HG03097 (cell line): ENCODE results near the gene ATXN7L1.
"Not testable (repeated sequence)": the region's sequence is repeated elsewhere in the genome, so short reads cannot be mapped to it uniquely, and the experiment has no call there.

ENCODE experiments used
- ATAC-seq: cut with Tn5 transposase; IDR thresholded peaks from one replicate; pipeline ENCODE4 v1.9.1; 2021; ENCODE audit not compliant: unreplicated experiment, low FRiP score

ATXN7L1 gene

GRCh38 chr7:105890290-105890997, 14.0 kb upstream of the ATXN7L1 start:
- no peak for ATAC-seq

GRCh38 chr7:105887569-105888189, 11.3 kb upstream of the ATXN7L1 start:
- ATAC-seq = no peak

- no peak for ATAC-seq
Observed at GRCh38 chr7:105886776-105887175, 10.4 kb upstream of the ATXN7L1 start.

- no peak for ATAC-seq
Observed at GRCh38 chr7:105885387-105886111, 9.2 kb upstream of the ATXN7L1 start.

DNA sequence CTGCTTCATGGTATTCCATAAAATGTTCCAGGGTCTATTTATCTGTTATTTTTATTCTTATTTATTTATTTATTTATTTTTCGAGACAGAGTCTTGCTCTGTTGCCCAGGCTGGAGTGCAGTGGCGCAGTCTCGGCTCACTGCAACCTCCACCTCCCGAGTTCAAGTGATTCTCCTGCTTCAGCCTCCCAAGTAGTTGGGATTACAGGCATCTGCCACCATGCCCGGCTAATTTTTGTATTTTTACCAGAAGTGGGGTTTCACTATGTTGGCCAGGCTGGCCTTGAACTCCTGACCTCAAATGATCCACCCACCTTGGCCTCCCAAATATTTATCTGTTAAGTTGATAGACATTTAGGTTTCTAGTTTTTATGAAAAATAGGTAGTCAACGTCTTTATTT, 6.8 kb upstream of the ATXN7L1 start:
- ATAC-seq = not testable (repeated sequence)

GRCh38 chr7:105881439-105881838, 5.0 kb upstream of the ATXN7L1 start:
- ATAC-seq = no peak

DNA sequence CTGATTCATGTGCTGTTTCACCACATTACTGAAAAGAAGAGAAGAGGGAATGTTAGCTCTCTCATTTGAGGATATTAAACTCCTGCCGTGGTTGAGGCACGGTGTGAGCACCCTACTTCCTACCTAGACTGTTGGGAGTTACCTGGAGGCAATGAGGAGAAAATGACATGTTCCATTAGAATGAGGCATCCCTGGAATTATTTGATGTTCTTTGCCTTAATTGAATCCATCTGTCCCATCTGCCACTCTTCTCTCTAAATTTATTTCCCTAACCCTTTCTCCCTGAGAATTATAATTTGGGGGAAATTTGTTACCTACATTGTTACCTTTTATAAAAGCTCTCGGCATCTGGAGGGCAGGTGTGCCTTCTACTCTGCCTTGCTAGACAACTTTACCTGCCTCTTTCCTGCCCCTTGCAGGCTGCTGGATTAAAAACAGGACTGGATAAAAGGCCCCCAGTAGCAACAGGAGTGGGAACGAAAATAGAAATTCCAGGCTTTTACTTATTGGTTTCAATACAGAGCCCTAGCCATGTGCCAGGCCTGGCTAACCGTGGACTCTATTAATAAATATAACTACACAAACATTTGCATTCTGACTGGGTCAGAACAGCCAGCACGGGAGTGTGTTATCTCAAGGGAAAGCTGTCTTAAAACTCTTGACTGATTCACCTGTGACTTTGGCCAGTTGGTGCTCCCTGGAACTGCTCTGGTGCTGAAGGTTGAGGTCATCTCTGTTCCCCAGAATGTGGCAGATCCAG, 4.4 kb upstream of the ATXN7L1 start:
- no peak for ATAC-seq

DNA sequence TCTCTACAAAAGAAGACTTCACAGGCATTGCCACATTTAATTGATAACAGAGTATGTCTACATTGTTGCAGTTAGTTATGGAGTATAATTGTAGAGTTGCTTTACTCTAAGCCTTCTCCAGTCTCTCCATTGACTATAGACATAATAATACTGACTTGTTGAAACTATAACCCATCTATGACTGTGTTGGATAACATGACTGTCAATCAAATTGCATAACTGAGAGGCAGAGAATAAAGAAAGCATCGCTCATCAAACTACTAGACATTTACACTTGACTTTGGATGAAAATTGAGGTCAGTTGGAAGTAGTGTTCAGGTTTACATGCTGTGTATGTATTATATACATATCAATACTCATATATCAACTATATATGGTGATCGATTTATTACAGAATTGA, 3.4 kb upstream of the ATXN7L1 start:
- ATAC-seq = no peak

- ATAC-seq = no peak
Observed at GRCh38 chr7:105878746-105879605, 2.6 kb upstream of the ATXN7L1 start.

- no peak for ATAC-seq
Observed at GRCh38 chr7:105877736-105878135, 1.3 kb upstream of the ATXN7L1 start.

DNA sequence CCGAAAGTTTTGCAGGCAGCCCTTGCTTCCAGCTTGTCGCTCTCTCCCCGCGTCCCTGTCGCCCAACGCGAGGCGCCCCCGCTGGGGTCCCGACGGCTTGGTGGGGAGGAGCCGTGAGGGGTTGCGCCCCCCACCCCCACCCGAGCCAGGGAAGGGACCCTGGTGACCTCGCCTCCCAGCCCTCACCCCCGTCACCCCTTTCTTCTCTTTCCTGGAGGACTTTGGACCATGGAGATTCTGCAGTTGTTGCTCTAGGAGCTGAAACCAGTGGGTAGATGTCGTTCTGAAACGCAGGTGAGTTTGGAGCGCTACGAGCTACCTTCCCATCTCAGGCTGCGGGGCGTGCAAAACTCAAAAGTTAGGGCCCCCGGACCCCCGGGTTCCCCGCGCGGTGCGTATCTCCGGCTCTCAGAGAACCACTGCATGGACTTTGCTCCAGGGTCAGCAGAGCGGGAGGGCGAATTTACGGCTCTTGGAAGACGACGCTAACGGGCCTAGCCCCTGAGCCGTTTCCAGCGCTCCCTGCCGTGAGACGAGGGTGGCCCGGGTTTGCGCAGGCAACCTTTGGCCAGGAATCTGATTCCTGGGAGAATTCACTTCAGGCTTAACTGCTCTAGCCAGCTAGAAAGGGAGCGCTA, 684 bp upstream of the ATXN7L1 start:
- ATAC-seq = no peak

DNA sequence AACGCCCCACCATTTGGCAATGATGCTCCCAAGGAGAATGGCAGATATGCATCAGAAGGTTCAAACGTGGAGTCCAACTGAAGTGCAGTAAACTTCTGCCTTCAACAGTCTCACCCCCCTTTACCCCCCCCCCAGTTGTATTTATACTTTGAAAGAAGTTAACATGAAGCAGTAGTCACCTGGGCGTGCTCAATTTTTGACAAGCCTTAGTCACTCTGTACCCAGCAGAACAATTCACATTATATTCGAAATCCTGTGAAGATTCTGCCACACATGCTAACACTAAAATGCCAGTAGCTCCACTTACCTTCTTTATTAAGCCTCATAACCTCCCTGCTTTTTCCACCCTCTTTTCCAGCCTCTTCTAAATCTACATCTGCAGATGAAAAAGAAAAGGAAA, 894 bp downstream of the ATXN7L1 start:
- no peak for ATAC-seq

GRCh38 chr7:105874055-105874454, 2.3 kb downstream of the ATXN7L1 start:
- no peak for ATAC-seq

DNA sequence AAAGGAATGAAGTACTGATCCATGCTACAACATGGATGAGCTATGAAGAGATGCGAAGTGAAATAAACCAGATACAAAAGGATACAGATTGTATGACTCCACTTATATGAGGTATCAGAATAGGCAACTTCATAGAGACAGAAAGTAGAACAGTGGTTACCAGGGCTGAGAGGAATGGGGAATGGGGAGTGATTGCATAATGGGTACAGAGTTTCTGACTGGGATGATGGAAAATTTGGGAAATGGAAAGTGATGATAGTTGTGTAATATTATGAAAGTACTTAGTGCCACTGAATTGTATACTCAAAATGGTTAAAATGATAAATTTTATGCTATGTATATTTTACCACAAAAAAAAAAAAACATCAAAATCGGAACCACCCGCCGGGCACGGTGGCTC, 3.9 kb downstream of the ATXN7L1 start:
- no peak for ATAC-seq

DNA sequence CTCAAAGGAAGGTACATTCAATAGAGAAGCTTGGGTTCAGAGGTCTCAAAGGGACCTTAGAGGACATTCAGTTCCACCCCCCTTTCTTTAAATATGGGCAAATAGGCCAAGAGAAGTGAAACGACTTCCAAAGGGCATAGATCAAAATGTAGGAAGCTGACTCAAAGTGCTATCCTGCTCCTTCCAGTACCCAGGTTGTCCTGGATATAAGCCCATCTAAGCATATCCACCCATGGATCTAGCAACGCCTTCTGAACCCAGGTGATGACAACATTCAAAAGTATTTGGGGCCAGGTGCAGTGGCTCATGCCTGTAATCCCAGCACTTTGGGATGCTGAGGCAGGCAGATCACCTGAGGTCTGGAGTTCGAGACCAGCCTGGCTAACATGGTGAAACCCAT, 5.3 kb downstream of the ATXN7L1 start:
- ATAC-seq = no peak

DNA sequence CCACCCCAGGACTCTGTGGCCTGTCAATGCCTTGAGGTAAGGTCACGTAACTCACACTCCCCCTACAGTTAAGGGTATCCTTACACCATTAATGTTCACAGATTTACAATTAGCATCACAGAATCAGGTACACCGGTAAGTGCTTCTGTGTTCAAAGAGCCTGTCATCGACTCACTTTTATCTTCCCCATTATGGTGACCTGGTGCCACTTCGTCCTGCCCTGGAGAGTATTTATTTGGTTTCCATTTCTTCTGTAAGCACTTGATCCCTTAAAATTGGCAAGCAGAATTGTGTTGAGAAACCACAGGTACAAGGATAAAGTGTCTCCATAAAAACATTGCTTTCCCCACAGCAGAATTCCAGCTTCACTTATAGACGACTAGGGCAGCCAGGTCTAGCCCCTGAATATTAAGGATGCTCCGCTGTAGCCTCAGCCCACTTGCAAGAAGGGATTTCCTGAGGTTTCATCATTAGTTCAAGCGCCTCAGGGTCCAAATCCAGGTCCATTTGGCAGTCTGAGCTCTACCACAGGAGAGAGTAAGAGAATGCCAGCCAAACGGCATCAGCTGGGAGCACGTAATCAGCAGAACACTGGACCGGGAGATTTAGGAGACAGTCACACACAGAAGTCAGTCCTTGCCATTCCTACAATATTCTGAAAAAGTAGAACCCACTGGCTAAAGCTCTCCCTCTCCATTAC, 10.1 kb downstream of the ATXN7L1 start:
- no peak for ATAC-seq

- no peak for ATAC-seq
Observed at GRCh38 chr7:105863876-105864275, 12.5 kb downstream of the ATXN7L1 start.

- ATAC-seq = no peak
Observed at GRCh38 chr7:105862770-105863169, 13.6 kb downstream of the ATXN7L1 start.

DNA sequence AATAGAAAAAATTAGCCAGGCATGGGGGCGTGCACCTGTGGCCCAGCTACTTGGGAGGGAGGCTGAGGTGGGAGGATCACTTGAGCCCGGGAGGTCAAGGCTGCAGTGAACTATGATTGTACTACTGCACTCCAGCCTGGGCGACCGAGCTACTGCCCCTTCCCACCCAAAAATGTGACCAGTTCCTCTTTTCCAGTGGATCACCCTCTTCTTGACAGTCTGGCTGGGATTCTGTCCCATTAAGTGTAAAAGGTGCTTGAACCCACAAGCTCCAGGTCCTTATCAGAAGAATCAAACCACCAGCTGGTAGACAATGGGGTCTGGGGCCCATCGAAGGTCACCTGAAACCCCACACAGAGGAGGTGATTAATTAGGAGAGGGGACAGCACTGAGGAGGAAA, 14.1 kb downstream of the ATXN7L1 start:
- no peak for ATAC-seq
